Tongue (tissue), 2 donors: ENCODE data around the gene SKAP1. TPM values are rescaled to one million over a fixed set of nuclear protein-coding genes. Genes with fewer than 3 reads are reported as not detected.

Source experiments
- DNase-seq: peaks from one replicate; pipeline ENCODE4 v3.0.0-alpha.2; 2015
- total RNA-seq: library from RNA; depleted of rRNA; stranded (reverse); fragments of >200 nt; gene quantifications from one replicate; pipeline ENCODE4 v1.2.3, GENCODE V29; 2014

SKAP1 gene
- total RNA-seq, 1 donor from 2014 or later = 0.41 TPM

DNA sequence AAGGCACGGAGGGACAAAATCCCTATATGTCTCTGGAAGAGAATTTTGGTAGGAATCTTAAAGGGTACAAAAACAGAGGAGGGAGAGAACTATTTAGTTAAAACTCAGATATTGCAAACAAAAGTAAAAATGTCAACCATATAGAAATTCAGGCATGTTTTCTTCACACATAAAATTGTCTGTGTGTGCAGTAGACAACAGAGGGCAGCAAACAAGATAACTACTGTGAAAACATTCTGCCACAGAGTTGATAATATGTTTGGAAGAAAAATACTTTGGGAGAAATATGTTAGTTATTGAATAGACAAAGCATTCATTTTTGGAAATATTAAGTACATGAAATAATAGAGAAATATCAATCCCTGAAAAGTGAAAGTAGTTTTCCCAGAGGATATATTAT, 266.2 kb downstream of the SKAP1 start:
- no peak for DNase-seq

DNA sequence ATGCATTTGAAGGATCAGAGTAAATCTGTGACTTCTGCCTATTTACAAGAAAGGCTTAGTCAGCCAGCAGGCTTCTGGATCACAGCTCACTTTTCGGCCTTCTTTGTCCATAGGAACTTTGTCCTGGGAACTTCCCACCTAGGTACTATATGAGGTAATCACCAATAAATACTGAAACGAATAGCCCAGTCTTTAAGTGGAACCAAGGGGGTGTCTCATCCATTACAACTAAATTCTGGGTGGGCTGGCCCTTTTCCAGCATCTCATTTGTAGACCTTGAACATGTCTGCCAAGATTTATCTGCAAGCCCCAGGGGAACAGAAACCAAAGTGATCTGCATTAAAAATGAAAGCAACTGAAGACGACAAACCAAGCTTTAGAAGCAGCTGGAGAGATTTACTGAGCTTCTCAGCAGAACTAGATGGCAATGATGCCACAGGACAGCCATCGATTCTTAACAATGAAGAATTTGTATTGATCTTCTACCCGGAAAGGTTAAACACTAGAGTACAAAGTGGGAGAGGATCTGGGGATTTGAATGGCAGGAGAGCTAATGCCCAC, 267.0 kb downstream of the SKAP1 start:
- DNase-seq = no peak

DNA sequence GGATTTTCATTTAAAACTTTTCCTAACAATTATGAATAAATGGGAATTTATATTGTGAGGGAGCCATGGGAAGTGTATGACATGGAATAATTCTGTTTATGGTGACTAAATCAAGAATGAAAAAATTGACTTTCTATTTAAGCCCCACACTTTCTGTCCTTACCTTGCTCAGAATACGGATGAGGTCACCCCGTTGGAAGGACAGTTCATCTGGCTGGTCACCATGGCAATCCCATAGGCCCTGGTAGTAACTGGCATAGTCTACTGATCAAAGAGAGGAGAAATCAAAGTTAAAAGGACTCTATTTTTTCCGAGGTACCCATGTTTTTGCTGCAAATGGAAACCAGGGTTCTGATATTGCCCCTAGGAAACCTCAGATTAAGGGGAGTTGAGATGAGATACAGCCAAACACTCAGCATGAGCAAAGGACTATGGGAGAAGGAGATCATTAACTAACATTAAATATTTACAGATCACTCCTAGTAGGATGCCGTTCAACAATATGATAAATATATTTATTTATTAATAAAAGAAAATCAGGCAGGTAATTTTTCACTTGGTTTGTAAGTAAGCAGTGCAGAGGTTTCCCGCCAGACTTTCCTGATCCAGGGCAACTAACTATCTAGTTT, 267.6 kb downstream of the SKAP1 start:
- DNase-seq = no peak

DNA sequence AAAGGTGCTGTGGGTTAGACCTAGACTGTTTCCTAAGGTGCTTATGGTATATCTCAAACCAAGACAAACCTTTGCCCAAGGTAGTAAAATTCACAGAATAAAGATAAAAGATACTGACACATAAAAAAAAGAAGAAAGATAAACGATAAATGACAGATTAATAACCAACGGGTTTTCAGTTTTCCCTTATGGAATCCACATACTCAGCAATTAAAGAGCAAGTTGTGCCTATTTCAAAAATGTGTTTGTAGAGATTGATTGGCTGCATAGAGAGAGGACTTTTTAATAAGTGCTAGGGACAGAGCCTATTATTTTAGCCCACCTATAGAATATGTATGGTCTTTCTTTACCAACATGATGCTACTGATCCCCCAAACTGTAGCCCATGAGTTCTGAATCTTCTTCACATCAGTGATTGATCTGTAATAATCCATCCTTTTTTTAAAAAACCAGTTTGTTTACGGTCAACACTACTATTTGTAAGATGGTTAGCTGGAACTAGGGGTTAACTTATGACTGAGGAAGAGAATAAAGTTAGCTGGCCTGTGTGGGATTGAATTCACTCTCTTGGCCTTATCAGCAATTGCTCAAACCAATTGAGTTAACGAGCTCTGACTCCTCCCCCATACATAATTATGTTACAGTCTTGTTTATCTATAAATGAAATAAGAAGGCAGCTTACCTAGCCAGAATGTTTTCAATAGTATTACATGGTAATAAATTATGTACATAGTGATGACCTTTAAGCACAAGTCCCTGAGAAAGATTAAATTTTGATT, 268.7 kb downstream of the SKAP1 start:
- DNase-seq = no peak

DNA sequence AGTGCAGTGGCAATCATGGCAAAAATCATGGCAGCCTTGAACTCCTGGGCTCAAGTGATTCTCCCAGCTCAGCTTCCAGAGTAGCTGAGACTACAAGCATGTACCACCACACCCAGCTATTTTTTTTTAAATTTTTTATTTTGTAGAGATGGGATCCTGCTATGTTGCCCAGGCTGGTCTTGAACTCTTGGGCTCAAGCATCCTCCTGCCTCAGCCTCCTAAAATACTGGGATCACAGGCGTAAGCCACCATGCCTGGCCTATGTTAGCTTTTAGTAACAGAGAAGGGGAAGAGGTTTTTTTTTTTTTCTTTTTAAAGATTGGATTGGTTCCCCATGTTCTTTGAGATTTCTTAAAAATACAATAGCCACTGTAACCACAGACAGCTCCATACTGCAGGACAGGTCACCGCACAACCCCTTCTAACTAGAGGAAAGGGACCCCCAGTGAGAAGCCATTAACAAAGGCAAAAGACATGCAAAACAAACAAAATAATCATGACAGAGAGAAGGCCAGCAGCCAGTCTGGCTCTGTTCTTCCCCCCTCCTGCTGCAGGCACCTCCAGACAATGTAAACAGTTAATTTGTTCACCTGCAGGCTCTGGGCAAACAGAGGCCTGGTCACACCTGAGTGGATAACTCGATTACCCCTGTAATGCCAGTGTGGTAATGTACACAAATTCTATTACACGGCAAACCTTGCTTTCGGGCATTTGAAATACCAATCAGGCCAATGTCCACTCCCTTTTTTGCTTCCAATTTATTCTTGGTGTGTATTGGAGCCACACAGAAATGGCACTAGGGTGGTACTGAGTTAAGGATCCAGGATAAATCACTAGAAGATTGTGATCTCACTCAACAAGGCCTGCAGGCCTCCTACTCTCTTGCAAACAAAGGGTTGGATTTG, 269.6 kb downstream of the SKAP1 start:
- no peak for DNase-seq

DNA sequence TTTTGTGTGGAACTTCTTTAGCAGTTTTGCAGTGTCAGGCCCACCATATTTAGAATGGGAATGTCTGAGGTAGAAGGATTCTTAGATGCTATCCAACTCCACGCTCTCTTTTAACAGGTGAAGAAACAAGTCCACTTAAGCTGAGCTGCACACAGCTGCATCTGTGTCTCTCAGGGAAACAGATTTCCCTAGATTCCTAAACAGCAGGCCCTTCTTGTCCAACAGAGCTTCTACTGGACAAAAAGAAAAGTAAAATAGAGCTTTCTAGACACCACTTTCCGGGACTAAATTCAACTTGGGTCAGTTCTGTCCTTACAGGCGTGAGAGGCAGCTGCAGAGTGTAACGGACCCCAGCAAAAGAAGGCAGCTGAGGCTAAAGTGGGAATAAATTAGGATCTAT, 270.8 kb downstream of the SKAP1 start:
- peak; percentile 45 for DNase-seq

DNA sequence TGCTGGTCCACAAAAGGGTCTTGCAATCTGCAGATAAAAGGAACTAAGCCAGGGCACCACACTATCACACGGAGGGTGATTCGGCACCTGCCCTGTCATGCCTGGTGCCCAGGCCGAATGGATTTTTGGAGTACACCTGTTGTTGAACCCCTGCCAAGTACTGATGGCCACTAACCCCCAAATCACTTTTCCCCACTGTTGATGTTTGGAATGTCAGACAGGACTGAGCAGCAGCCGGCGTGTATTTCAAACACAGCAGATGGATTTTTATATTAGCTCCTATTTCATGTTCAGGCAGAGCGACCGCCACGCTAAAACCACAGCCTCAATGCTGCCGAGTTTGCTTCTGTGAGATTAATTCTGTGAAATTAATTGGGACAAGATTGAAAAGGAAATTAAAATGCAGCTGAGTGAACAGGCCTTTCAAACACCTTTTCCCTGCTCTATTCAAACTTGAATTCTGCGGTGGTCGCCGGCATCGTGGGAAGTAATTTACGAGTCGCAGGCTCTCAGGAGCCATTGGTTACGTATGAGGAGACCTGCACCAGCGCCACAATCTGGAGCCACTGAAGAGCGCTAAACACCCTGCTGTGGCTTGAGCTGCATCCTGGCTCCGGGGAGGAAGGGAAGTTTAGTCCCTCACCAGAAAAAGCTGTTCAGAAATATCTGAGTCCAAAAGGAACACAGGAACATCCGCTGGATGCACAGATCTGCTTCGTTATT, 274.0 kb downstream of the SKAP1 start:
- DNase-seq = peak; percentile 35

DNA sequence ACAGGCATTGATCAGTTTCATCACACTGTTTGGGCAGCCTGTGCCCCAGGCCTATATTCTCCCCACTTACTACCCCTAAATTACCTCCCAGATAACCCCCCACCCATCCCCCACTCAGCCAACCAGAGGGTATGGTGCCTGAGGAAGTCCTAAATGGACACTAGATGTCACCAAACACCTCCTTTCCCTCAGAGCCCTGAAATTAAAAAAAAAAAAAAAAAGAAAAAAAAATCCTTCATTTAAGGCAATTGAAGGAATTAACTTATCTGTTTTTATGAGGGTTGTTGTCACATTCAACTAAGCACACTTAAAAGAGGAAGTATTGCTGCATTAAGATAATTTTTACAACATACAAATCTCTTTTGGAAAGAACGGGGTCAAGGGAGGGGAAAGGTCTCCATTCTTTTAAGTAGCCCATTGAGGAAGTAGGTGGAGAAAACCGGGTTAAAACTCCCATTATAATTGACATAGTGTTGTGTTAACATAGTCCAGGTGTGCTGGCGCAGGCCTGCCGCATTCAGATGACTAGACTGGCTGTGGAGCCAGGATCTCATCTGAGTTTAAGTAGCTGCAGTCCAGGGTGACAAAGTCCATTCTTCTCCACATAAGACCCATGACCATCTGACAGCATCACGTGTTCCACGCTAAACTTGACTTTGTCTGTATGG, 276.2 kb downstream of the SKAP1 start:
- peak; percentile 50 for DNase-seq

DNA sequence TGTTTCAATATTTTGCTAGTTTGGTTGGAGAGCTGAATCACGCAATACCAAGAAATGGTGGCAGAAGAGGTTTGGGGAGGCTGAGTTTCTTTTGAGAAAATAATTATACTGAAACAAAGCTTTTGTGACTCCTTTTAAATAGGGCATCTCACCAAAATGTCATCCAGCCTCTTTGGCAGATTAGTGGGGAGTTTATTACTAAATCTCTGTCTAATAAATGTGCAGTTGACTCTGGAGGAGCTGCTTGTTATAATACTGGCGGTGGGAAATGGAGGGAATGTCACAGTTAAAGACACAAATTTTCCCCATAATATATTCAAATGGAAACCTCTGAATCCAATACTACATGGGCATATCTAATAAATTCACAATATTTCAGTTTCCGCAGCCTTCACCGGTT, 277.7 kb downstream of the SKAP1 start:
- DNase-seq = no peak

DNA sequence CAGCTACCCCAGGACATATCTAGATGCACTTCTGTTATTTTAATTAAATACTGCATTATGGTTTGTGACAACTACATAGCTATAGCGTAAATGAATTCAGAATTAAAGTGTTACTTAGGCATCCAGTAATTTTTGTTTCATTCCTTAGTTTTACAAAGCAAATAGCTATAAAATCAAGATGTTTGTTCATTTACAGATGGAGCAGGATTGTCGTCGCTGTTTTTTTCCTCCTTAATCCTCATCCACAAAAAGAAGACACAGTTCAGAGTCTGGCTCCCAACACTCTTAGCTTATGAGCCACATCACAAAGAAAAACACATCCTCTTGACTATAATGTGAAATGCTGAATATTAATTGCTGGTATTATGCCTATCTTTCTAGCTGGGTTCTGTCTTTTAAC, 278.8 kb downstream of the SKAP1 start:
- DNase-seq = no peak

DNA sequence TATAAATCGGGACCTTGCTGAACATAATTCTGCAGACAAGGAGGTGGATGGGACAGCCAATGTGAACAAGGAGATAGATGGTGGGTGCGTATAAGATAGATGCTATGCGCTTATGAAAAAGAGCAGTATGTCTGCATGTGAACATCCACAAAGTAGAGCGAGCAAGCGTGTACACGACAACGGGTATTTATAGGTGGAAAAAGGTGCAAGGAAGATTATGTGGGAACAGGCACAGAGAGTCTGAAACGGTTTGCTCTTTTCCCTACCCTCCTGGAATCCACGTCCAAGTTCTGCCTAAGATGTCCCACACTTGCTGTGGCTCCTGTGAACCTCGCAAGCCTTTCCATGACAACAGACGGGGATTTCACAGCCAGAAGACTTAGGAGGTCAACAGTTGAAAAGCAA, 279.4 kb downstream of the SKAP1 start:
- no peak for DNase-seq

DNA sequence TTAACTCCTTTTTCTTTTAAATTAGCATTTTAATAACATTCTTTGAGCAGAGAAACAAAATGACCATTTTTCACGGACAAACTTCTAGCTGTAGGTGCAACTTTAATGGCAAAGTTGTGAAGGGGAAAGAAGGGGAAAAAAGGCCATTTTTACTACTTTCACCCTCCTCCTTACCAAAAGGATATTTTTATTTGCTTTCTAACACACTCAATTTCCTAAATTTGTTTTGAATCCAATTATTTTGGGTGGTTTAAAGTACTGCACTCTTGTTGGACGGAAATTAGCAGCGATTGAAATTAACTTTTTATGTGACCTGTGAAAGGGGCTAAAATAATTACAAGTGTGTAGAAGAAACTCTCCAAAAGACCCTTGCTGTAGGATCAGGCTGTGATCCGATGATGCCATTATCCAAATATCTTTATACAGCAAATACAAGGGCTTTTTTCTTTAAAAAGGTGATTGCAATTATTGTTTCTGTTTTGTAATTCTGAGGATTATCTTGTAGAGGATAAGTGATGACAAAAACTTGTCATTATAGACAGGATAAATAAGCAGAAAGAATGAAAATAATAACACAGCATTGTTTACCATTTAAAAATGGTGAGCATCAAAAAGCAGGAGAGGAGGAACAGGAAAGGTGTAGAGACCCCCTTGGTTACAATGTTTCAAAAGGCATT, 280.1 kb downstream of the SKAP1 start:
- no peak for DNase-seq

DNA sequence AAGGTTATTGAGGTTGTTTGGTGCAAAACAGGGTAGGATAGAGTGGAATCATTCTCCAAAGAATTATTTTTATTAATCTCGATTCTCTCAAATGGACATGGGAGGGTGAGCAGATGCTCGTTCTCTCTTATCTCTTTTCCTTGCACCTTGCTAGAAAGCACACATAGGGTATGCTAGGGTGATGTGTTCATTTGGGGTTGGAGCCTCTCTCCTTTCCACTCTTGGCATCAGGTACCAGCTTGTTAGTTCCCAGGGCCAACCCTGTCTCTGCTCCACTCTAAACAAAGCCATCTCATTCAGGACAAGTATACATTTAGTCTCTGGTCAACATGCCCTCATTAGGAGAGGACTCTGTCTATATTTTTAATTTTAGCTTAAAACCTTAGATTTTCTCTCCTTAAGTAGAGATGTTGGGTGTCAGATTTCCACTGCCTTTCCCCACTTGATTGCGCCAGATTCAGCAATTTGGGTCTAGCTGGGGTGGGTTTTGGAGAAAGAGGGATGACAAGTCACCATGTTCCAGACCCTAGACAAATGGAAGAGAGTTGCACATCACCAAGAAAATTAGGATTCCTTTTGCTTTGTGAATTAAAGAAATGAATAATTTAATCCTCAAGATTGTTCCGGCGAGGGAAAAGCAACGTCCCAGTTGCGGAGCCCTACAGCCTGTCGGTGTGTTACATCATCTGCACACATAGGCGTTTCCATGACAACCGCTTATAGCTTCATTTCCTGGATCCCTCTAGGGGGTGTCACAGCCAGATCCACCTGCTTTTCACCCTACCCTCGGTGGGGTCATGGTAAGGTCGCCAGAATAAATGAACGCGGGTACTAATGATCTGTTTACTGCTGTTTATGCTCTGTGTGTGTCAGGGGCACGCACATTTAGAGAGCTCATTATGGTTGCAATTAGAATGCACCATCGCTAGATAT, 280.9 kb downstream of the SKAP1 start:
- peak; percentile 37 for DNase-seq

DNA sequence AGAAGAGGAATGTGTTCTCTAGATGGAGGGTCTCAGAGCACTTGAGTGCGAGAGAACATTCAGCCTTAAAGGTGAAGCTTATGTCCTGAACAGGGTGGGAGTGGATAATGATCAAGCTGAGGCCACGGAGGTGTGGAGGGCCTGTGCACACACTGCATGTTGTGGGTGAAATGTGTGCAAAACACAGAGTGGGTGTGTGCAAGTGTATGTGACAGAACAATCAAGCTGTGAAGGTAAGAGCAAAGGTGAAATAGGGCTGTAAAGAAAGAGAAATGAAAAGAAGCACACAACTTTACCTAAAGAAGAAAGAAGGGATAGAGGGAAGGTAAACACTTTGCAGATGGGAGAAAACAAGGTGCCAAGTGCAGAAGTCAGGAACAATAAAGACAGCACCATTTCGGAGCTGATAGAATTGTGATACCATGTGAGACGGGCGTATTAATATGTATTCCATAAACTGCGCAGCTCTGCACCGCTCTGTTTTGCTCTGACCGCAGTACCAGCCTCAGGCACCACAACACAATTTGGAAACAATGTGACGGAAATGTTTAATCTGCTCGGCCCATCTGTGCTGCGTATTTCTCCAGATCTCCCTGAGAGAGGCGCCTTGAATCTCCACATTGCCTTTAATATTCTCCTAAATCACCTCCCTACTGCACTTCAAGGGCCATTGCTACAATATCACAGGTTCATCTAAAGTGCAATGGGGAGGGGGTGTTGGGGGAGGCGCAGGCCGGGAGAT, 281.8 kb downstream of the SKAP1 start:
- no peak for DNase-seq

DNA sequence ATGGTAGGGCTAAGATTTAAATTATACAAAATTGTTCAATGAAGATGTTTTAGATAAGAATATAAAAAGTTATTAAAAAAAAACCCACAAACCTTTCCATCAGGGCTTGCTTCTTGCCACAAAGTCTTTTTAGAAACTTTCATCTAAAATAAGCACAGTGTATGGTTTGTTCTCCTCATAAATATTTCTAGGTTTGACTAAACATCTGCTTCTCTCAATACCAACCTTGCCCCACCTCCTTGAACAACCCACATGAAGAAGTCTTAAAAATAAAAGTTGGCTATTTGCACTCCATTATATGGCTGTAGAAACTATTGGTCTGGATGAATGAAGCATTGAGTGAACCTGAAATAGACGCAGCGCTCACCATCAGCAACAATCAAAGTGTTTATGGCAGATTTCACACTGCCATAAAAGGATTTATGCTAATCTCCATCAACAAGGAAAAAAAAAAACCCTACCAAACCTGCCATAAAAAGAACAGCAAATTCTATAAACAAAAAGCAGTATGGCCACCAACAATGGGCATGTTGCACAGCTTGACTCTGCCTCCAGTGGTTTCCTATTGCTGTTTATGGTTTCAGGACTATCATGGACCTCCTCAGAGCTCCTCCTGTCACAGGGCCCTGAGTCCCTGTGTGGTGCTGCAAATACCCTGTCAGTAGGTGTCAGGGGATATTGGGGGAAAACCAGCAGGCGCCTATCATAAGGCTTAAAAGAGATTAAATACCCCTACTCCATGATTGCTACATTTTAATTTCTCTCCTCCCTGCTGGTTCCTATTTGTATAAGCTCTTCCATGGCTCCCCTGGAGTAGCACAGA, 284.8 kb downstream of the SKAP1 start:
- DNase-seq = no peak

DNA sequence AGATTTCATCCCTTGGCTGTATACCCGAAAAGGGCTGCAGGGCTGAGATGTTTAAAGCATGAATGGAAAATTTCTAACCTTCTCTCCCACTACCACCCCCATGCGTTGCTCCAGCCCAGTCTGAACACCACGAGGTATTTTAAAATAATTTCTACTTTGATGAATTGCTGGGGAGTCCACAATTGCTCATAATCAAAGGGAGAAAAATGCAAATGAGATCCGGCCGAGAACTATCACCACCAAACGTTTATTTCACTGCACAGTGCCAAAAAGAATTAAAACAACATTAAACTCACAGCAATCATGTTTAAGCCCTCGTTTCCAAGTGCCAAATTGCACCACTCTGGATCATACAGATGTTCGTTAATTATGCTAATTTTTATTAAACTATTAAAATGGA, 285.8 kb downstream of the SKAP1 start:
- DNase-seq = no peak

DNA sequence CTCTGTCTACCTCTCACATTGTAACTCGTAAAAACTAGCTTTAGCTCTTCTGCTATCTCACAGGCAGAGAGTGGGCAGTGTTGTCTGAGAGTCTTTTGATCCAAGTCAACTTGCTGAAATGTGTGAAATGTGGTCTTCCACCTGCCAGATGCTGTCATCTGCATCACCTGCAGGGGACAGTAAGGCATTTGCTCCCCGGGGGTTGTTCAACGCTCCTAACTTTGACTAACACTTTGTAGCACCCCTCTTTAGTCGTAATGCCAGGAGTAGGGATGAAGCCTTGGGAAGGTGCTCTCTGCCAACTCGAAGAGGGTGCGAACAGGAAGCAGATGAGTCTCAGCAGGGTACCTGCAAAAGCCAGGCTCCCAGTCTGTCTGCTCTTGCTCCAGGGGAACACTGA, 286.4 kb downstream of the SKAP1 start:
- no peak for DNase-seq

DNA sequence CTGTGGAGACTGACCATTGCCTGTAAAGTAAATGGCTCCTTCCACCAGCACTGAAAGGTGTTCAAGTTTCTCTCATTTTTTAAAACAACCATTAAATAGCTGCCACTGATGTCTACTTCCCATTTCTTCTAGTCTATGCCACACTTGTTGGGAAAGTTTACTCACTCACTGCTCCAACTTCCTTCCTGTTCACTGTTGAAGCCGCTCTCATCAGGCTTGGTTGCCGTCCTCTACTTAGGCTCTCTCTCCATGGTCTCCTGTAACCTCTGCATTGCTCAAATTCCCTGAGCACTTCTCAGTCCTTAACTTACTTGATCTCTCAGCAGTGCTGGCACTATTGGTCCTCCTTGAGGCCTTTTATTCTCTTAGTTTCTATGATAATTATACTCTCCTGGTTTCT, 290.1 kb downstream of the SKAP1 start:
- no peak for DNase-seq
